ENCODE measurements around the gene ZBTB38.

DNA sequence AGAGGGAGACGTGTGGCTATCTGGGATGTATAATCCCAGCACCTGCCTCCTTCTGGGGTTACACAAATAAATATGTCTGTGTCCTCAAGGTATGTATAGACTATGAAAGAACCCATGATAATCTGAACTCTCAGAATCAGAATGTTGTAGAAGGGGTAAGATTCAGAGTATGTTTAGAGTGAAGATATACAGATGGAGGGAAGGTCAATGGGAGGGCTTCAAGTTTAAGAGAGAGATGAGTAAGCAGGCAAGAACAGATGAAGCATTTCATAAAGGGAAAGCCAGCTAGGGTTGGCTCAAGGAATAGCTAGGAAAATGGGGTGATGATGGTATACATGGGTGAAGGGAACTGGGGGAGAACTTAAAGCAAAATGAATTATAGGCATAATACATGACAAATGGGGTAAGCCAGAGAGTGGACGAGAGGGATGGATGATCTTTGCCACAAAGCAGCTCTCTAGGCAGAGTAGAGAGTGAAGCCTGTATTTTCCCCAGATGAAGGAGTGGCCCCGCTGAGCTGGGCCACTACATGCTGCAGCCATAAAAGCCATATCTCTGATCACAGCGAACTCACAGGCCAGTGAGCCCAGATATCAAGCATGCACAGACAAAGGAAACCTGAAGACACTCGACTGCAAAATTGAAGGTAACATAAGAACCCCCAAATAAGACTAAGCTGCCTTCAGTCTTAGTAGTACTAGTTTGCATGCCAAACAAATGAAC, 15.9 kb upstream of the ZBTB38 start:
- TF ChIP-seq, protein P1, sequence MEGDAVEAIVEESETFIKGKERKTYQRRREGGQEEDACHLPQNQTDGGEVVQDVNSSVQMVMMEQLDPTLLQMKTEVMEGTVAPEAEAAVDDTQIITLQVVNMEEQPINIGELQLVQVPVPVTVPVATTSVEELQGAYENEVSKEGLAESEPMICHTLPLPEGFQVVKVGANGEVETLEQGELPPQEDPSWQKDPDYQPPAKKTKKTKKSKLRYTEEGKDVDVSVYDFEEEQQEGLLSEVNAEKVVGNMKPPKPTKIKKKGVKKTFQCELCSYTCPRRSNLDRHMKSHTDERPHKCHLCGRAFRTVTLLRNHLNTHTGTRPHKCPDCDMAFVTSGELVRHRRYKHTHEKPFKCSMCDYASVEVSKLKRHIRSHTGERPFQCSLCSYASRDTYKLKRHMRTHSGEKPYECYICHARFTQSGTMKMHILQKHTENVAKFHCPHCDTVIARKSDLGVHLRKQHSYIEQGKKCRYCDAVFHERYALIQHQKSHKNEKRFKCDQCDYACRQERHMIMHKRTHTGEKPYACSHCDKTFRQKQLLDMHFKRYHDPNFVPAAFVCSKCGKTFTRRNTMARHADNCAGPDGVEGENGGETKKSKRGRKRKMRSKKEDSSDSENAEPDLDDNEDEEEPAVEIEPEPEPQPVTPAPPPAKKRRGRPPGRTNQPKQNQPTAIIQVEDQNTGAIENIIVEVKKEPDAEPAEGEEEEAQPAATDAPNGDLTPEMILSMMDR (IDR thresholded peaks at IDR 0.05): no peak
- no peak for TF ChIP-seq POLR2AphosphoS5 (IDR thresholded peaks at IDR 0.05; ENCODE audit: low read depth, low read length)
